ENCODE measurements around the gene LRPPRC. TPM values are rescaled to one million over a fixed set of nuclear protein-coding genes. Genes with fewer than 3 reads are reported as not detected.

The LRPPRC gene
- total and polyA plus RNA-seq, 2 experiments from 2014 or later: 163 to 200 TPM

- Mint-ChIP-seq H3K27ac (peak overlapping the region; percentile 97), H3K27me3 (ENCODE audit: insufficient read depth, low read depth, poor library complexity) (no peaks in the 10 kb centered on the region), H3K4me3 (peak overlapping the region; percentile 59), H3K36me3 (ENCODE audit: low read depth) (peaks cover 78% of the 10 kb centered on the region), H3K4me1 (peaks cover 64% of the 10 kb centered on the region), H3K9me3 (no peaks in the 10 kb centered on the region)
- no peaks in the 10 kb centered on the region for H4K20me1 ChIP-seq (replicated peaks; ENCODE audit: insufficient read depth)
- no peak for DNase-seq (ENCODE audit: low spot score)
- H3K4me2 ChIP-seq: peak overlapping the region; percentile 36
- no peak for TF ChIP-seq ZNF462 (CRISPR knock-in tag; IDR thresholded peaks at IDR 0.05)
- TF ChIP-seq EZH2 (IDR thresholded peaks at IDR 0.05; ENCODE audit: low read depth, unreplicated experiment): no peak
- TF ChIP-seq, protein P1, sequence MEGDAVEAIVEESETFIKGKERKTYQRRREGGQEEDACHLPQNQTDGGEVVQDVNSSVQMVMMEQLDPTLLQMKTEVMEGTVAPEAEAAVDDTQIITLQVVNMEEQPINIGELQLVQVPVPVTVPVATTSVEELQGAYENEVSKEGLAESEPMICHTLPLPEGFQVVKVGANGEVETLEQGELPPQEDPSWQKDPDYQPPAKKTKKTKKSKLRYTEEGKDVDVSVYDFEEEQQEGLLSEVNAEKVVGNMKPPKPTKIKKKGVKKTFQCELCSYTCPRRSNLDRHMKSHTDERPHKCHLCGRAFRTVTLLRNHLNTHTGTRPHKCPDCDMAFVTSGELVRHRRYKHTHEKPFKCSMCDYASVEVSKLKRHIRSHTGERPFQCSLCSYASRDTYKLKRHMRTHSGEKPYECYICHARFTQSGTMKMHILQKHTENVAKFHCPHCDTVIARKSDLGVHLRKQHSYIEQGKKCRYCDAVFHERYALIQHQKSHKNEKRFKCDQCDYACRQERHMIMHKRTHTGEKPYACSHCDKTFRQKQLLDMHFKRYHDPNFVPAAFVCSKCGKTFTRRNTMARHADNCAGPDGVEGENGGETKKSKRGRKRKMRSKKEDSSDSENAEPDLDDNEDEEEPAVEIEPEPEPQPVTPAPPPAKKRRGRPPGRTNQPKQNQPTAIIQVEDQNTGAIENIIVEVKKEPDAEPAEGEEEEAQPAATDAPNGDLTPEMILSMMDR (conservative IDR thresholded peaks at IDR 0.05; ENCODE audit: low read depth in 2 of 2): no peak
- no peak for TF ChIP-seq JUNB (IDR thresholded peaks at IDR 0.05; ENCODE audit: unreplicated experiment)
- no peak for TF ChIP-seq NANOG (IDR thresholded peaks at IDR 0.05; ENCODE audit: borderline replicate concordance)
- no peak for TF ChIP-seq EZH2phosphoT487 (IDR thresholded peaks at IDR 0.05; ENCODE audit: unreplicated experiment)
- TF ChIP-seq, protein P2, sequence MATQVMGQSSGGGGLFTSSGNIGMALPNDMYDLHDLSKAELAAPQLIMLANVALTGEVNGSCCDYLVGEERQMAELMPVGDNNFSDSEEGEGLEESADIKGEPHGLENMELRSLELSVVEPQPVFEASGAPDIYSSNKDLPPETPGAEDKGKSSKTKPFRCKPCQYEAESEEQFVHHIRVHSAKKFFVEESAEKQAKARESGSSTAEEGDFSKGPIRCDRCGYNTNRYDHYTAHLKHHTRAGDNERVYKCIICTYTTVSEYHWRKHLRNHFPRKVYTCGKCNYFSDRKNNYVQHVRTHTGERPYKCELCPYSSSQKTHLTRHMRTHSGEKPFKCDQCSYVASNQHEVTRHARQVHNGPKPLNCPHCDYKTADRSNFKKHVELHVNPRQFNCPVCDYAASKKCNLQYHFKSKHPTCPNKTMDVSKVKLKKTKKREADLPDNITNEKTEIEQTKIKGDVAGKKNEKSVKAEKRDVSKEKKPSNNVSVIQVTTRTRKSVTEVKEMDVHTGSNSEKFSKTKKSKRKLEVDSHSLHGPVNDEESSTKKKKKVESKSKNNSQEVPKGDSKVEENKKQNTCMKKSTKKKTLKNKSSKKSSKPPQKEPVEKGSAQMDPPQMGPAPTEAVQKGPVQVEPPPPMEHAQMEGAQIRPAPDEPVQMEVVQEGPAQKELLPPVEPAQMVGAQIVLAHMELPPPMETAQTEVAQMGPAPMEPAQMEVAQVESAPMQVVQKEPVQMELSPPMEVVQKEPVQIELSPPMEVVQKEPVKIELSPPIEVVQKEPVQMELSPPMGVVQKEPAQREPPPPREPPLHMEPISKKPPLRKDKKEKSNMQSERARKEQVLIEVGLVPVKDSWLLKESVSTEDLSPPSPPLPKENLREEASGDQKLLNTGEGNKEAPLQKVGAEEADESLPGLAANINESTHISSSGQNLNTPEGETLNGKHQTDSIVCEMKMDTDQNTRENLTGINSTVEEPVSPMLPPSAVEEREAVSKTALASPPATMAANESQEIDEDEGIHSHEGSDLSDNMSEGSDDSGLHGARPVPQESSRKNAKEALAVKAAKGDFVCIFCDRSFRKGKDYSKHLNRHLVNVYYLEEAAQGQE (IDR thresholded peaks at IDR 0.05; ENCODE audit: unreplicated experiment): no peak
- no peak for TF ChIP-seq STAT1 (IDR thresholded peaks at IDR 0.05; ENCODE audit: unreplicated experiment)
- no peak overlapping the region for H3K4me3 ChIP-seq
- H3K27ac ChIP-seq (ENCODE audit: low read depth): peak overlapping the region; percentile 60
- no peak for ATAC-seq
- H3K4me1 ChIP-seq (ENCODE audit: insufficient read depth): peaks cover 43% of the 10 kb centered on the region
- peaks cover 43% of the 10 kb centered on the region for H3K79me2 ChIP-seq (replicated peaks; ENCODE audit: insufficient read depth)
- no peaks in the 10 kb centered on the region for H3K27me3 ChIP-seq (ENCODE audit: insufficient read depth)
- no peaks in the 10 kb centered on the region for H3F3A ChIP-seq (replicated peaks; ENCODE audit: low read depth)
- no peaks in the 10 kb centered on the region for H3K9me2 ChIP-seq (ENCODE audit: insufficient read depth)
- no peak overlapping the region for H2AFZ ChIP-seq
- peaks cover 45% of the 10 kb centered on the region for H3K36me3 ChIP-seq (ENCODE audit: insufficient read depth)
Observed at GRCh38 chr2:43945439-43945838, 50.4 kb downstream of the LRPPRC start.
